ENCODE data around the gene METTL15.
"Not testable (repeated sequence)": the region's sequence is repeated elsewhere in the genome, so short reads cannot be mapped to it uniquely, and the experiment has no call there.

Gene METTL15

DNA sequence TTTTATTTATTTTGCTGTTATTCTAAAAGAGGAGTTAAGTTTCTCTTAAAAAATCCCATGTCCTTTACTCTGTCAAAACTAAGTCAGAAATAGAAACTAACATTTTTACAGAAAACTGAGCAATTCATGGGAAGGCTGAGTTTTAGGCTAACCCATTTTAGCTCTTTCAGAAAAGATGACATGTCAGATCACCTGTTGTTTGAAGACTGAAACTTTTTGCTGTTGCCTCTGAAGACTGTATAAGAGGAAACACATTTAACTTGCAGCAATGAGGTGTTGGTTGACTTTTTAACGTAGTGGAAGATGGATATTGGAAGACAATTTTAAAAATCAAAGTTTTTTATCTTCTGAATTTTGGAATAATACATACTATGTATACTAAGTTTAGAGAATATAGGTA lies 115.4 kb downstream of the METTL15 start:
- DNase-seq (ENCODE audit: low spot score) = no peak

DNA sequence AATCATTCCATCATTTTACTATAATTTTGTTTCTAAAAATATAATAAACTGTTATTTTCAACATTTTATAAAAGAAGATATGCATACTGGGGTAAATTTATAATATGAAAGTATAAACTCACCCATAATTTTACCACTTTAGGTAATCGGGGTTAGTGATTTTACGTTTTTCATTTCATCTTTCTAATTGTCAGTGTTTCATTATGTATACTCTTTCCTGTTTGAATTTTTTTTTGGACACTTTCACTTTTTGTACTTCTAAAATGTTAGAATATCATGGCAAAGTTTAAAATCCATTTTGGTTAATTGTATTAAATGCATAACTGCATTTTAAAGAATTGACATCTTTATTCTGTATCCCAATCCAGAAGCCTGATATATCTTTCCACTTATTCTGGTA lies 115.8 kb downstream of the METTL15 start:
- DNase-seq (ENCODE audit: low spot score) = no peak

DNA sequence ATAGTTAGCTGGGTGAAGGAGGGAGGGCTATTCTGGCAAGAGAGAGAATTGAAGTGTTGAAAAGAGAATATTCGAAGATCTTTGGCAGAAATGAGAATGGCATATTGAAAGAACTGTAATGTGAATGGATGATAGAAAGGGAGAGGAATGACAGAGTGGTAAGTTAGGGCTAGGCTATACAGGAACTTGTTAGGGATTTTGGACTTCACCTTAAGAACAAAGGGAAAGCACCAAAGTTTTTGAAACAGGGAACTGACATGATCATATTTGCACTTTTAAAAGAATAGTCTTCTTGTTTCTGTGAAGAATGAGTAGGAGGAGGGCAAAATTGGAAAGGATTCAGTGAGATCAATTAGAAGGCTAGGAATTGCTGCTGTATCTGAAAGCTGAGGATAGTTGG lies 119.3 kb downstream of the METTL15 start:
- no peak for DNase-seq (ENCODE audit: low spot score)

DNA sequence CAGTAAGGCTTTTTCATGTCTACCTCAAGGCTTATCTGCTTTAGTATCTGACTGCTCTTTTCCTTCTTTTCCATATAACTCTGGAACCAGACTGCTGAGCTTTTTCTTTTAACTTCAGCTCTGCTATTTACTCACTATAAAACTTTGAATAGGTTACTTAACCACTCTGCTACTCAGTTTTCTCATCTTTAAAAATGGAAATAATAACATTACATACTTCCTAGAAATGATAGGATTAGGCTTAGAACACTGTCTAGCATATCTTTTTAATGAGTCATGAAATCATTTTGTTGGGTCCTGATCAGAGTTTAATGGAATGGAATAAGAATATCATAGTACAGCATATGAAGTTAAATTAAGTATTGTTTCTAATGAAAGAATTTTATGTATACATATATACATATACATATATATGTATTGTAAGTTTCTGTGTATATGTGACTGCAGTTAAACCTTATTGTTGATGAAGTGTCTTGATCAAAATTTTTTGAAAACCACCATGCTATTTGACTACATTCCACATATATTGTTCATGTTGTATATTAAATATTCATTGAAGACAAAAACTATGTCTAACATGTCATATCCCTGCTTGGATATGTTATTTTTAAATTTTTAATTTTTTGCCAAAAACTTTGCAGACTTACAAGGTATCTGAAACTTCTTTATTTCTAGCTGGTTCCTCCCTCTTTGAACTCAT lies 120.2 kb downstream of the METTL15 start:
- no peak for DNase-seq (ENCODE audit: low spot score)

DNA sequence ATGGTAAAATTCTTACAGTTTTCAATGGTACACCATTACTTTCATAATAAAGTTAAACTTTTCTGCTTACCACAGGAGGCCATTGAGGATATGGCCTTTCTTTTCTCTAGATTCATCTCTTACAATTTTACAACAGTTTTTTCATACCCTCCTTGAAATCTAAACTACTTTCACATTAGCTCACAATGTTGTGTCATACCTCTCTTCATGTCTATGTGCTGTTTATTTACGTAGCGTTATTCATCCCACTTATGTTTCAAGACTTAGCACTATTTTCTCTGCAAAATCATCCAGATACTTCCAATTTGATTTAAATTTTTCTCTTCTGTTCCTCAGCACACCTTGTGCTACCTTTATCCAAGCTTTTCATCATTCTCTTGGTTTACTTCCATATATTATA lies 123.3 kb downstream of the METTL15 start:
- DNase-seq (ENCODE audit: low spot score) = no peak

DNA sequence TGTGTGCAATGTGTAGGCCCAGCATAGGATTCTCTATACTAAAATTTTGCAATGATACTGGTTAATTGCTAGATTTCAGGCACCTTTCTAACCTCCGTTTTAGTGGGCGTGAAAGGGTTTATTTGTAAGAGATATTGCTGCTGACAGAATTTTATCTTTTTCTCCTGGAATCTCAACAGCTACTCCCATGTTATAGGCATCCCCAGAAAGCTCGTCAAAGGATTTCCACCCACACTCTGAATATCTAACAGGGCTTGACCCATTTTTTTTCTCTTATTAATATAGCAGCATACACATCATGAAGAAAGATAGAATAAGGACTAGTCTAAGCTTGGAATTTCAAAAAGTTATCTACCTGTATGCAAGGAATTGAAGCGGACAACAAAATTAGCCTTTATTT lies 124.5 kb downstream of the METTL15 start:
- DNase-seq (ENCODE audit: low spot score) = no peak

DNA sequence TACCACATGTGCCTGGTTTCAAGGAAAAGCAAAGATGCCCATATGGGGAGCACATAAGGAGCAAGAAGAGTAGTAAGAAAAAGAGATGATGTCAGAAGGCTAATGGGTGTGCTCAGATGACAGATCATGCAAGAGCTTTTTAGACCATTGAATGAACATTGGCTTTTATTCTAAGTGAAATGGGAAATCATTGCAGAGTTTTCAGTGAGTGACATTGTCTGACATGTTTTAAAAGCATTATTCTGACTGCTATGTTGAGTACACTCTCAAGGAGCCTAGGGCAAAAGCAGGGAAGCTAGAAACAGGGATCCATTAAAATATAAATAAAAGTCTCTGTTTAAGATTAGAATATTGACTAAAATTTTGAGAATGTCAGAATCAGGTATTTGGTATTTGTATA lies 133.6 kb downstream of the METTL15 start:
- no peak for DNase-seq (ENCODE audit: low spot score)

DNA sequence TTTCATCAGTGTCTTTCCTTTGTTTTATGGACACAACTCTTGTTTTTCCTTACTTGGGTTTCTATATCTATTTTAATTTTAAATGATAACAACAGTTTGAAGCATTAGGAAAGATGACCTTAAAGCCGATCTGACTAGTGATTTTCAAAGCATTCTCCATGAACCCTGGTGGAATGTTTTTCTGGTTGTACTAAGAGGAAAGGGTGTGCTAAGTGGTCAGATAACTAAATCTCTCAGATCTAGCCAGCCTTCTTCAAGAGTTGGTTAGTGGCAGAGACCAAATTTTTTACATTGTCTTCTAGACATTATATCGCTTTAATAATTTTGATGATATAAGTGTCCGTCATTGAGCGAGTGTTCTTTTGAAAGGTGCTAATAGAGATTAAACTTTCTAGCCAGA lies 134.4 kb downstream of the METTL15 start:
- no peak for DNase-seq (ENCODE audit: low spot score)

DNA sequence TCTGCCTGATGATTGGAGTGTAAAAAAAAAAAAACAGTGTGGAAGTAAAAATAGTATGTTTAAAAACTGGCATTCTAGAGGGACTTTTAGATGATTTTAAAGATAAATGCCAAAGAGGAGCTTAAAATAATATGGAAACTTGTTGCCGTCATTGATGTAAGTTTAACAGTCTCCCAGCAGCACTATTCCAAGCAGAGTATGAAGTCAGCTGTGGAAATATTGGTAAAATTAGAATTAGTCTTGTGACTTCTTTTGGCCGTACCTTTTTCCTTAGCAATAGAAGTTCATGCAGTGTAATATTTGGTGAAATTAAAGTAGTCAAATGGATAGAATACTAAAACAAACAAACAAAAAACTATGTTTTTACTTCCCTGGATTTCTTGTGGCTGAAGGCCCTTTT lies 134.9 kb downstream of the METTL15 start:
- DNase-seq (ENCODE audit: low spot score) = no peak

DNA sequence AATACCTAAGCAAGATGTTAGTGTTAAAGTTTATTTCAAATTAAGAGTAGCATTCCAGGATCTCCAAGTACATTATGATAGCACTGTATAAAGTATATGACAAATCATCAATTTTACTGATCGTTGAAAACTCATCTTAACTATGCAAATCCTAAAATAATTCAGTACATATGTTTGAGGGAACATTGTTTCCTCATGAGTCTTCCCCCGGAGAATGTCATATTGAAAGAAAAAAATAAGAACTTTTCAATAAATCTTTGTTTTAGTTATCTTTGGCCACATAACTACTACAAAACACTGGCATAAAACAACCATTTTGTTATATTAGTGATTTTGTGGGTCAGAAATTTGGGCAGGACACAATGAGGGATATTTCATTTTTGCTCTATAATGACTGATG lies 135.4 kb downstream of the METTL15 start:
- DNase-seq (ENCODE audit: low spot score) = no peak

DNA sequence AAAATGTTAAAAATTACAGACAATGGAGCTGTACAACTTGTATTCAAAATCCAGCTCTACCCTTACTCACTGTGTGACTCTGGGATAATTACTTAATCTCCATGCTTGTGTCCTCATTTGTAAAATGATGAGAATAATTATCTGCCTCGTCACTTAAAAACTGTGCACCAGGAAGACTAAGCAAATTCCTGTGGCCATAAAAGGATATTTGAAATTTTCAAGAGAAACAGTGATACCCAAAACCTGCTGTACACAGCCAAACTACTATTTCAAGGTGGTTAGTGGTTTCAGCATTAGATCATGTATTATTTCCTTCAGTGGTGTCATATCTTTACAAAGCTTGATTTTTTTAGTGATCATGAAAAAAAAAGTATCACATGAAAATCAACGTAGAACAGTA lies 136.9 kb downstream of the METTL15 start:
- DNase-seq (ENCODE audit: low spot score) = no peak

DNA sequence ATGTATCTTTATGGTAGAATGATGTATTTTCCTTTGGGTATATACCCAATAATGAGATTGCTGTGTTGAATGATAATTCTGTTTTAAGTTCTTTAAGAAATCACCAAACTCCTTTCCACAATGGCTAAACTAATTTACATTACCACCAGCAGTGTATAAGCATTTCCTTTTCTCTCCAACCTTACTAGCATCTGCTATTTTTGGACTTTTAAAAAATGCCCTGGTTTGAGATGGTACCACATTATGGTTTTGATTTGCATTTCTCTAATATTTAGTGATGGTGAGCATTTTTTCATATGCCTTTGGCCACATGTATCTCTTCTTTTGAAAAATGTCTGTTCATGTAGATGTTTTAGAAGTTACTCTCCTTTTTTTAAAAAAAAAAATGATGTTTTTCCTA lies 142.0 kb downstream of the METTL15 start:
- no peak for DNase-seq (ENCODE audit: low spot score)

DNA sequence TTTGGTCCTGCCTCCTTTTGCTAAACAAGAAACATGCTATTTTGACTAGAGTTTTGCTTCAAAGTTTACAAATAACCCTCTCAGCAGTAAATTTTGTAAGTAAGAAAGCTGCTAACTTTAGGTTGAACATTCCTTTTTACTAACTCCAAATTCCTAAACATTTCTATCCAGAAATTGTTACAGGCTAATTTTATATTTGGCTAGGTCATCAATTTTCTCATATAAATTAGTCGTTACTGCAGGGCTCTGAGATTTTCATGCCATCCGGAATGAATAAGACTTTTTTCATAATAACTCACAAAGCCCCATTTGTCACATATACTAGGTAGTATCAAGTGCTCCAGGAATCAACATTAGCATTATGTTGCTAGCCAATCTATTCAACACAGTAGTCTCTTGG lies 143.1 kb downstream of the METTL15 start:
- DNase-seq (ENCODE audit: low spot score) = no peak

DNA sequence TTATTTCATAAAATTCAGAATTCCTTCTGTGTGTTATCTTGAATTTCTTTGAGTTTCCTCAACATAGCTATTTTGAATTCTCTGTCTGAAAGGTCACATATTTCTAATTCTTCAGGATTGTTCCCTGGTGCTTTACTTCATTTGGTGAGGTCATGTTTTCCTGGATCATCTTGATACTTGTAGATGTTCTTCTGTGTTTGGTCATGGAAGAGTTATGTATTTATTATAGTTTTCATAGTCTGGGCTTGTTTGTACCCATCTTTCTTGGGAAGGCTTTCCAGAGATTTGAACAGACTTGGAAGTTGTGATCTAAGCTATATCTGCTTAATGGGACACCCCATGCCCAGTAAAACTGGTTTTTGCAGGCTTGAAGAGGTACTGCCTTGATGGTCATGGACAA lies 149.6 kb downstream of the METTL15 start:
- DNase-seq (ENCODE audit: low spot score) = no peak

DNA sequence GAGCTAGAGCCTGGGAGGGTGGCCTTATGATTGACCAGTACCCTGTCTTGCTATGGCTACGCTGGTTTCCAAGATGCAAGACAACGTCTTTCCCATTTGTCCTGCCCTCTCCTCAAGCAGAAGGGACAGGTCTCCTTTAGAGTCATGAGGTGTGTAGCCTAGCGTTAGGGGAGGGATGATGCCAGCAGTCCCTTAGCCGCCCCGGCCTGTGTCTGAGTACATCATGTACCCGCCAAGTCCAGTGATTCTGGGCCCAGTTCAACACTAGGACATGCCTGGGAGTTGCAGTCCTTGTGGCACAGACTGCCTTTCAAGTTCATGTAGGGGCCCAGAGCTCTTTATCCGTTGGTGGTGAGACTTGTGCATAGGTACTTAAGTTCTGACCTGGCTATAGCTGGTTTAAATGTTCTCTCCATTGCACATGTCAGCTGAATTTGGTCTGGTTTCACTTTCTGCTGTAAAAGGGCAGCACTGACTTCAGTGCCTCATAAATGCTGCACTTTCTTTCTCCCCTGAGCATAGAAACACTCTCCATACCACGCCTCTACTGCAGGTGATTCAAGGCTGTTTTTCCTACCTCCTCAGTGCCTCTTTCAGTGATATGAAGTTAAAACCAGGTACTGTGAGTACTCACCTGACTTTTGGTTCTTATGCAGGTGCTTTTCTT lies 151.1 kb downstream of the METTL15 start:
- no peak for DNase-seq (ENCODE audit: low spot score)

DNA sequence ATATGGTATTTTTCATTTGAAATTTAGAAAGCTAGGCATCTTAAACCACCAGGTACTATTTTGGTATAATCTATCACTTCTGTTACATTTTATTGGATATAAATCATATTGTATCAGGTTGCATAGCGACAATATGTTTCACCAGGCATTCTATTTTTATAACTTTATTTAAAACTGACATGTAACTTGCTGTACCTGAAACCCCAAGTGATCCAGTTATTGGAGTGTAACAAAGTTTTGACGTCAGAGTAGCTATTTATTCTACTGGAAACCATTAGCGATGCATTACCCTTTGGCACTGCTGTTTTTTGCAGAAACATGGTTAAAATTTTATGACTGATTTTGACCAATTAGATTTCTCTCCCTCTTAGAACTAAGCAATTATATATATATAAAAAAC lies 160.7 kb downstream of the METTL15 start:
- no peak for DNase-seq (ENCODE audit: low spot score)

DNA sequence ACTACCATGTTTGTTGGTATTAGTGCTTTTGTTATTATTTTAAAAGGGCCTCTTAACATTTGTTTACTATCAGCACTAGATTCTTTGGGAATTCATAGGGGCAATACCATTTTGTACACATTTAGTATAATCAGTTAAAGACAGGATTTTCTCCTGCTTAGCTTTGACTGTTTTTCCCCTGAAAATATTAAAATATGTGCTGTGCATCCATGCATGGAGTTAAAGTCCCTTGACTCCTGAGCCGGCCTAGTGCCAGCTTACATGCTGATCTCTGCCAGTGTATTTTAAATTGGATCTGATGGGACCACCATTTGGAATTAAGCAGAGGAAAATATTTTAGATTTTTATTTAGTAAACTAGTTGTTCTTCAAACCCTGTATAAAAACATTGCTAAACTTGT lies 161.4 kb downstream of the METTL15 start:
- DNase-seq (ENCODE audit: low spot score) = no peak

DNA sequence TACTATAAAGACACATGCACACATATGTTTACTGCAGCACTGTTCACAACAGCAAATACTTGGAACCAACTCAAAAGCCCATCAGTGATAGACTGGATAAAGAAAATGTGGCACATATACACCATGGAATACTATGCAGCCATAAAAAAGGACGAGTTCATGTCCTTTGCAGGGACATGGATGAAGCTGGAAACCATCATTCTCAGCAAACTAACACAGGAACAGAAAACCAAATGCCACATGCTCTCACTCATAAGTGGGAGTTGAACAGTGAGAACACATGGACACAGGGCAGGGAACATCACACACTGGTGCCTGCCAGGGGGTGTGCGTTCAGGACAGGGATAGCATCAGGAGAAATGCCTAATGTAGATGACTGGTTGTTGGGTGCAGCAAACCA lies 164.1 kb downstream of the METTL15 start:
- DNase-seq (ENCODE audit: low spot score) = not testable (repeated sequence)

DNA sequence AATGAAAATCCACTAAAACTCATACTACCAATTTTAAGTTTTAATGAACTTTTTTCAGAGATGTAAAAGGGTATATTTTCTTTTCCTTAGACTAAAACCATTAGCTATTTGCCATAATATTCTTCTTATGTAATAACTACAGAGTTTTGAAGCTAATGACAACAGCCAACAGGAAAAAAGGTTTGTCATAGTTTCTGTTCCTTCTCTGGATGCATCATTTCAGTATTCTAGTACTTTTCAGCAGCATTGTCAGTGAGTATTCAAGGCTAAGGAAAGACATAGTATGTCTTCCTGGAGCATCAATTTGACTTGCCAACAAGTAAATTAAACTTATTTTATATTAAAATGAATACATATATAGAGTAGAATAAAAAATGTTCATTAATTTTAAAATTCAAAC lies 166.0 kb downstream of the METTL15 start:
- no peak for DNase-seq (ENCODE audit: low spot score)

DNA sequence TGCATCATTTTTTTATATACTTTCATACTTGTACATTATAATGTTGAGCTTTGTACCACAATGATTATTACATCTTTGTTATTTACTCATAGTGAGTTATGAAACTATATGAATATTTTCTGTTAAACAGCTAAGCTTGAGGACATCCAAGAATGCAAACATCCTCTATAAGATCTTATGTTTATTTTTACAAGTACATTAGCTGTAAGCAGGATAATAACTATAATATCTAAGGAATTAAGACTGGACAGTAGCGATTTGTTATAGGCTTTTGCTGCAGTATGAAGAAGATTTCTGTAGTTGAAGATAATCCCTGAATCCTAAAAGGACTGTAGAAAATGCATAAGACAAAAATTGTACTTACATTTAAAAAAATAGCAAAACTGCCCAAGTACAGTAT lies 176.0 kb downstream of the METTL15 start:
- no peak for DNase-seq (ENCODE audit: low spot score)

DNA sequence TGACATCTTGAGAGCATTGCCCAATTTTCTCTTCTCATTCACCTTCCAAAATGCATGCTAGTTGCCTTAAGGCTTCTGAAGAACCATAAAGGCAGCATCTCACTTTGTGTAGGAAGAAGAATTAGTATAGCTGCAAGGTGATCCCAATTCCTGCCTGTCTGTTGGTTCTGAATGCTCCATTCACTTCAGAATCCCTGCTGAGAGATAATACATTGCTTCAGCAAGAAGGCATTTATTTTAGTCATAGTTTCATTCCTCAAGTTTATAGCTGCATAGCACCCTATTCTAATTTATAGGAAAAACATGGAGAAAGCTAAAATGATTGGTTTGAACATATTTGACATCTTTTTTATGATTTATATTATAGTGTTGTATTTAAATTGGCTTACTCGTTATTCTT lies 181.3 kb downstream of the METTL15 start:
- no peak for DNase-seq (ENCODE audit: low spot score)

DNA sequence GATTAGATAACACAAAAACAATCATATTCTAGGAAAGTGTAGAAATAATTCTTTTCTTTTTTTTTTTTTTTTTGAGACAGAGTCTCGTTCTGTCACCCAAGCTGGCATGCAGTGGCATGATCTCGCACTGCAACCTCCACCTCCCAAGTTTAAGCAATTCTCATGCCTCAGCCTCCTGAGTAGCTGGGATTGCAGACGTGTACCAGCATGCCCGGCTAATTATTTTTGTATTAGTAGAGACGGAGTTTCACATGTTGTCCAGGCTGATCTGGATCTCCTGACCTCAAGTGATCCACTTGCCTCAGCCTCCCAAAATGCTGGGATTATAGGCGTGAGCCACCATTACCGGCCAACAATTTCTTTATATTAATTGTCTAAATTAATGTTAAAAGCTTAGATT lies 182.8 kb downstream of the METTL15 start:
- DNase-seq (ENCODE audit: low spot score) = not testable (repeated sequence)

DNA sequence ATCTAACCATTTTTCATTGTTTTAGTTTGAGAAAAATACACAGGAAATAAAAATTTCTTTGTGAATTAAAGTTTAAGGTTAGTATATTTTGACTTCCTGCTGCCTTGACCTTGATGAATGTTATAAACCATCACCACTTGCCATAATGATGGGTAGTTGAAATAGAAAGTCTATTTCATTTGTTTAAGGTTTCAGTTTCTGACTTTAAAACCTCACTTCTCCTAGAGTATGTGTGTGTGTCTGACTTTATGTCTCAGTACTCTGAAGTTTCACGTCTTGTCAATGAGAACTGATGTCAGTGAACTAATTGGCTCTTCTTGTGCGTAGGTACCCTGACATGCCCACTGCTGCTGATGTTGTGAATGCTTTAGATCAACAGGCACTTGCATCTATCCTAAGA lies 188.2 kb downstream of the METTL15 start:
- DNase-seq (ENCODE audit: low spot score) = no peak

DNA sequence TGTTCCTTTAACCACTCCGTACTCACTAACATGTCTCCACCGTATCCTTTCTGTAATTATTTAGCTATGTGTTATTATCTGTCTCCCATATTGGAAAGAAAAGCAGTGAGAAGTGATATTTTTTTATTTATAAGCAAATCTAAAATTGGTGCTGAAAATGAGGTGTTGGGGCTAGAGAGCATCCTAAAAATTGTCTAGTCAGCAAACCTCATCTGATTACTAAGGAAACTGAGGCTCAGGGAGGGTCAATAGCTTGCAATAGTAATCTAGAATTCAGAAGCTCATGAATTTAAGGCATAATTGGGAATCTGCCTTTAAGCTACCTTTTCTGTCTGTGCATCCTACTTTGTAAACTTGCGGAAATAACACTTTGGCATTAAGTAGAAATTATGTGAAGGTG lies 190.0 kb downstream of the METTL15 start:
- no peak for DNase-seq (ENCODE audit: low spot score)

All from hematopoietic multipotent progenitor cell treated with erythropoietin and hydrocortisone succinate and interleukin-3 and kit ligand, for 17 days (in vitro differentiated cells).